Thyroid gland (tissue), 4 donors: ENCODE measurements around the gene SEMA4G. TPM values are rescaled to one million over a fixed set of nuclear protein-coding genes. Genes with fewer than 3 reads are reported as not detected.

Source experiments
- DNase-seq, 2 donors: peaks; one replicate each; pipeline ENCODE4 v3.0.0-alpha.2; 2019
- H3K27ac ChIP-seq, 3 donors: fragments of 200-600 bp; sonication (generic); 1 replicate in 2 of 3; 2 replicates in 1 of 3; pipeline ENCODE4 v1.5.1; 2016 to 2019; ENCODE audit warnings: mild to moderate bottlenecking in 1 of 3, moderate library complexity in 1 of 3
- H3K27me3 ChIP-seq: fragments of 200-600 bp; sonication (generic); one replicate; pipeline ENCODE4 v1.5.1; 2019
- H3K36me3 ChIP-seq, 2 donors: fragments of 200-600 bp; sonication (generic); one replicate each; pipeline ENCODE4 v1.5.1; 2016 to 2019
- H3K4me1 ChIP-seq, 2 donors: fragments of 200-600 bp; sonication (generic); one replicate each; pipeline ENCODE4 v1.5.1; 2017 to 2019
- H3K4me3 ChIP-seq, 3 donors: fragments of 200-600 bp; sonication (generic); replicated peaks in 1 of 3; 1 replicate in 2 of 3; 2 replicates in 1 of 3; pipeline ENCODE4 v1.5.1; 2016; ENCODE audit warnings: mild to moderate bottlenecking in 1 of 3
- H3K9me3 ChIP-seq: fragments of 200-600 bp; sonication (generic); one replicate; pipeline ENCODE4 v1.5.1; 2017
- POLR2A ChIP-seq, 2 donors: fragments of 450-650 bp; IDR thresholded peaks; one replicate each; pipeline ENCODE4 v1.6.1; 2017; ENCODE audit warnings: antibody characterized with exemption in 2 of 2, mild to moderate bottlenecking in 2 of 2, moderate library complexity in 1 of 2
- WGBS, 2 donors: methylation state at CpG; one replicate each; pipeline ENCODE4 v1.1.5; 2017; 5-methylcytosine and 5-hydroxymethylcytosine counted together
- intact Hi-C: fragments of 100-400 bp; cut with DNase I; formaldehyde crosslinking; loops from one replicate; pipeline ENCODE4 v1.15.1; 2023
- total RNA-seq, 4 donors: library from RNA; depleted of rRNA; stranded (reverse); fragments of >200 nt; gene quantifications; one replicate each; pipeline ENCODE4 v1.2.3, GENCODE V29; 2016
- TF ChIP-seq, protein P1 (sequence below), 6 experiments: fragments of 200-600 bp in 3 of 6; fragments of 450-650 bp in 3 of 6; sonication (generic) in 3 of 6; IDR thresholded peaks; one replicate each; pipeline ENCODE4 v1.5.1; 2016 to 2019; ENCODE audit warnings: antibody characterized with exemption in 6 of 6, mild to moderate bottlenecking in 2 of 6, inconsistent platforms in 1 of 6, moderate library complexity in 1 of 6

SEMA4G gene
- total RNA-seq, 4 donors from 2014 or later = 8.7 to 13.3 (median 9.8) TPM

DNA sequence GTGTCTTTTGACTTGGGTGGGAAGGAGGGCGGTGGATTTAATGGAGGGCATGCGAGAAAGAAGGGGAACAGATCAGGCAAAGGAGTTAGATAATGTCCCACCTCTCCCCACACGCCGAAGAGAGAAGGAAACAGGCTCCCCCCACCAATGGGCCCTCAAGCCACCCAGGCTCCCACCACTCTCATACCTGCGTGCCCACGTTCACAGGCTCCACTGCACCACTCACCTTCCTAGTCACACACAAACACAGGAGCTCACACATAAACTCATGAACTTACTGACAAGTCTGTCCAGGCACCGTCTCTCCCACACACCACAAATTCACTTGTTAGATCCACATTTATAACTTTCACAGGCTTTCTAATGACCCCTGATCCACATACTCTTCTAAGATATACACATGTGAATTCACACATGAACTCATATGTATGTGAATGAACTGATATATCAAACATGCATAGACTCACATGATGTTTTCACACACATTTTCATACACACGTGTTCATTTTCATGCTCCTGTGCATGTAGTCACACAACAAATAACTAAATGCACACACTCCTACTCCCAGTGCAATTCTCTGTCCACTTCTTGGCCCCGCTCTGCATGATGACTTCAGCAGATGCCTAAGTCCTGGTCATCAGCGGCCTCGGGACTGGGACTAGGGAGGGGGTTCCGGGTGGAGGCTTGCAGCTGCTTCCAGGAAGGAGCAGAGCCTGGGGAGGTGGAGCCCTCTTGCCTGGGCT lies 31.8 kb downstream of the SEMA4G start:
- H3K9me3 ChIP-seq = no peaks in the 10 kb centered on the region
- H3K4me3 ChIP-seq = peak overlapping the region in 1 of 3 donors; percentile 62
- H3K36me3 ChIP-seq = peaks cover 23% of the 10 kb centered on the region in 2 donors
- DNase-seq = peak; percentile 74 to 78
- 37 to 39% methylated on average over 11 to 12 of the region's 12 CpGs for WGBS, 2 donors
- TF ChIP-seq, protein P1, sequence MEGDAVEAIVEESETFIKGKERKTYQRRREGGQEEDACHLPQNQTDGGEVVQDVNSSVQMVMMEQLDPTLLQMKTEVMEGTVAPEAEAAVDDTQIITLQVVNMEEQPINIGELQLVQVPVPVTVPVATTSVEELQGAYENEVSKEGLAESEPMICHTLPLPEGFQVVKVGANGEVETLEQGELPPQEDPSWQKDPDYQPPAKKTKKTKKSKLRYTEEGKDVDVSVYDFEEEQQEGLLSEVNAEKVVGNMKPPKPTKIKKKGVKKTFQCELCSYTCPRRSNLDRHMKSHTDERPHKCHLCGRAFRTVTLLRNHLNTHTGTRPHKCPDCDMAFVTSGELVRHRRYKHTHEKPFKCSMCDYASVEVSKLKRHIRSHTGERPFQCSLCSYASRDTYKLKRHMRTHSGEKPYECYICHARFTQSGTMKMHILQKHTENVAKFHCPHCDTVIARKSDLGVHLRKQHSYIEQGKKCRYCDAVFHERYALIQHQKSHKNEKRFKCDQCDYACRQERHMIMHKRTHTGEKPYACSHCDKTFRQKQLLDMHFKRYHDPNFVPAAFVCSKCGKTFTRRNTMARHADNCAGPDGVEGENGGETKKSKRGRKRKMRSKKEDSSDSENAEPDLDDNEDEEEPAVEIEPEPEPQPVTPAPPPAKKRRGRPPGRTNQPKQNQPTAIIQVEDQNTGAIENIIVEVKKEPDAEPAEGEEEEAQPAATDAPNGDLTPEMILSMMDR (IDR thresholded peaks at IDR 0.05) = no peak
- peak in 1 of 2 donors; percentile 51 for TF ChIP-seq POLR2A (IDR thresholded peaks at IDR 0.05)
- H3K27me3 ChIP-seq = no peaks in the 10 kb centered on the region
- intact Hi-C loops = no loop called here
- peaks cover 29 to 39% of the 10 kb centered on the region in 2 donors for H3K4me1 ChIP-seq
- peak overlapping the region; percentile 92 to 99 (median 99) for H3K27ac ChIP-seq

DNA sequence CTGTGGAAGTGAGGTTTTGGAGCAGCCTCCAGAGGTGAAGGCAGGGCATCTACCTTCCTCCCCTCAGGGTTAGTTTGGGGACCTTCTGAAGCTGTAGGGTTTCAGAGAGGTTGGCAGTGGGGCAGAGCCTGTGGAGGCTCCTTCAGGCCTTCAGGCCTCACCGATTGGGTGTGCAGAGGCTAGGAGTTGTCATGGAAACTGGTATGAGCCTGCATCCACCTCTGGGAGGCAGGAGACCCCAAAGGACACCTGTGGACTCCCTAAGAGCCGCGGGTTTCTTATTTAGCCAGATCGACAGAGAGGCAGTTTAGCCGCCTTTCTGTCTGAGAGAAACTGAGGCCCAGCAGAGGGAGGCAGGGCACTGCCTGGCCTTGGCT lies 32.3 kb downstream of the SEMA4G start:
- intact Hi-C loops = no loop called here
- 54 to 64% methylated on average over 2 to 4 of the region's 5 CpGs for WGBS, 2 donors

DNA sequence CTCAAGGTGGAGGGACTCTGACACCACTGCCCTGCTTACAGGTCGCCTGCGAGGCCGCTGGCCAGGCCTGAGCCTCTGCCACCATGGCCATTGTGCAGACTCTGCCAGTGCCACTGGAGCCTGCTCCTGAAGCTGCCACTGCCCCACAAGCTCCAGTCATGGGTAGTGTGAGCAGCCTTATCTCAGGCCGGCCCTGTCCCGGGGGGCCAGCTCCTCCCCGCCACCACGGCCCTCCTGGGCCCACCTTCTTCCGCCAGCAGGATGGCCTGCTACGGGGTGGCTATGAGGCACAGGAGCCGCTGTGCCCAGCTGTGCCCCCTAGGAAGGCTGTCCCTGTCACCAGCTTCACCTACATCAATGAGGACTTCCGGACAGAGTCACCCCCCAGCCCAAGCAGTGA lies 33.2 kb downstream of the SEMA4G start:
- Histone ChIP-seq H3K27ac (peak overlapping the region in 2 of 3 donors; percentile 99), H3K4me1 (peaks cover 23 to 30% of the 10 kb centered on the region in 2 donors), H3K9me3 (no peaks in the 10 kb centered on the region), H3K27me3 (no peaks in the 10 kb centered on the region), H3K36me3 (peaks cover 35 to 36% of the 10 kb centered on the region in 2 donors), H3K4me3 (no peak overlapping the region)
- no peak for TF ChIP-seq POLR2A (IDR thresholded peaks at IDR 0.05)
- TF ChIP-seq, protein P1 (IDR thresholded peaks at IDR 0.05) = no peak
- WGBS, 2 donors = 68 to 95% methylated on average over 4 to 10 of the region's 11 CpGs
- DNase-seq = no peak
- intact Hi-C loops = no loop called here

More for the DNA sequence above, 32.3 kb downstream of the SEMA4G start:
- H3K4me1 ChIP-seq = peaks cover 23 to 34% of the 10 kb centered on the region in 2 donors
- peak overlapping the region in 1 of 3 donors; percentile 2 for H3K4me3 ChIP-seq
- H3K27me3 ChIP-seq = no peaks in the 10 kb centered on the region
- DNase-seq = no peak
- no peak for TF ChIP-seq POLR2A (IDR thresholded peaks at IDR 0.05)
- TF ChIP-seq, protein P1 (IDR thresholded peaks at IDR 0.05) = no peak
- peak overlapping the region; percentile 50 to 99 (median 99) for H3K27ac ChIP-seq
- H3K36me3 ChIP-seq = peaks cover 28% of the 10 kb centered on the region in 2 donors
- no peaks in the 10 kb centered on the region for H3K9me3 ChIP-seq

DNA sequence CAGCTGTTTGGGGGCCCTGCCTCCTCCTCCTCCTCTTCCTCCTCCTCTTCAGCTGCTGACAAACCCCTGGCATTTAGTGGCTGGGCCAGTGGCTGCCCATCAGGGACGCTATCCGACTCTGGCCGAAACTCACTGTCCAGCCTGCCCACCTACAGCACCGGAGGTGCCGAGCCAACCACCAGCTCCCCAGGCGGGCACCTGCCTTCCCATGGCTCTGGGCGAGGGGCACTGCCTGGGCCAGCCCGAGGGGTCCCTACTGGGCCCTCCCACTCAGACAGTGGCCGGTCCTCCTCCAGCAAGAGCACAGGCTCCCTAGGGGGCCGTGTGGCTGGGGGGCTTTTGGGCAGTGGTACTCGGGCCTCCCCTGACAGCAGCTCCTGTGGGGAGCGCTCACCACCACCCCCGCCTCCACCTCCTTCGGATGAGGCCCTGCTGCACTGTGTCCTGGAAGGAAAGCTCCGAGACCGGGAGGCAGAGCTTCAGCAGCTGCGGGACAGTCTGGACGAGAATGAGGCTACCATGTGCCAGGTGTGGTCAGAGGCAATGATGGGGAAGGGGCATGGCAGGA lies 34.4 kb downstream of the SEMA4G start:
- Histone ChIP-seq H3K9me3 (no peaks in the 10 kb centered on the region), H3K36me3 (peaks cover 35 to 36% of the 10 kb centered on the region in 2 donors), H3K27me3 (no peaks in the 10 kb centered on the region), H3K27ac (no peak overlapping the region), H3K4me3 (no peak overlapping the region), H3K4me1 (peaks cover 20 to 27% of the 10 kb centered on the region in 2 donors)
- WGBS, 2 donors = 94% methylated on average over 14 to 15 of the region's 18 CpGs
- no peak for TF ChIP-seq POLR2A (IDR thresholded peaks at IDR 0.05)
- TF ChIP-seq, protein P1 (IDR thresholded peaks at IDR 0.05) = no peak
- intact Hi-C loops = no loop called here
- DNase-seq = no peak

DNA sequence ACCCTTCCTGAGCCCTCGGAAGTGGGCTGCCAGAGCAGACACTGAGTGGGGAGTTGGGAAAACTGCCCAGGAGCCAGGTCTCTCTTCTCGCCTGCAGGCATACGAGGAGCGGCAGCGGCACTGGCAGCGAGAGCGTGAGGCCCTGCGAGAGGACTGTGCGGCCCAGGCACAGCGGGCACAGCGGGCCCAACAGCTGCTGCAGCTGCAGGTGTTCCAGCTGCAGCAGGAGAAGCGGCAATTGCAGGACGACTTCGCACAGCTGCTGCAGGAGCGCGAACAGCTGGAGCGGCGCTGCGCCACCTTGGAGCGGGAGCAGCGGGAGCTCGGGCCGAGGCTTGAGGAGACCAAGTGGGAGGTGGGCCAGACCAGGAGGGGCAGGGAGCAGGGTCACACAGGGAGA lies 36.1 kb downstream of the SEMA4G start:
- Histone ChIP-seq H3K27ac (no peak overlapping the region), H3K4me1 (peaks cover 16 to 24% of the 10 kb centered on the region in 2 donors), H3K36me3 (peaks cover 35 to 36% of the 10 kb centered on the region in 2 donors), H3K4me3 (no peak overlapping the region), H3K9me3 (no peaks in the 10 kb centered on the region), H3K27me3 (no peaks in the 10 kb centered on the region)
- WGBS, 2 donors = 81 to 91% methylated on average over 23 of the region's 23 CpGs
- intact Hi-C loops = no loop called here
- TF ChIP-seq POLR2A (IDR thresholded peaks at IDR 0.05) = no peak
- TF ChIP-seq, protein P1 (IDR thresholded peaks at IDR 0.05) = no peak
- no peak for DNase-seq
